ENCODE measurements around the gene LMOD2. TPM values are rescaled to one million over a fixed set of nuclear protein-coding genes. Genes with fewer than 3 reads are reported as not detected.

LMOD2 gene
- total RNA-seq, 2 donors from 2014 or later = not detected

DNA sequence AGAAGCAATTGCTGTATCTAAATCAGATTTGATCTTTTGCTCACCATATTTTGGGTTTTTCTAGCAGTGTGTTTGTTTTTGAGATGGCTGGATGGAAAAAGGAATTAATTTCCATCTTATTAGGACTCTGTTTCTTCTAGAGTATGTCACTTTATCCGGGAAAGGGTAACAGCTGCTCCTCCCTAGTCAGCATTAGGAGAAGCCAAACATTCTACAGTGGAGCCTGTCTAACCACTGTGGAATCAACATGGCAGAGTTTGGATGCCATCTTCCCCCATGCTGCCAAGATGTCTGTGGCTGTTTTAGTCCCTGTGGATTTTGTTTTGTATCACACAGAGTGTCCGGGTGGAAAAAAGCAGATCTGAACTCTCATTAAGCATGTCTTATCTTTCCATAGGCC lies 16.0 kb upstream of the LMOD2 start:
- Histone ChIP-seq H3K27ac (no peak overlapping the region), H3K9me3 (no peaks in the 10 kb centered on the region), H3K4me1 (ENCODE audit: control insufficient read depth in 1 of 2, low read depth in 2 of 2) (peaks cover 0 to 14% of the 10 kb centered on the region in 2 donors), H3K4me3 (no peak overlapping the region), H3K36me3 (no peaks in the 10 kb centered on the region), H3K27me3 (replicated peaks; ENCODE audit: insufficient read depth) (no peaks in the 10 kb centered on the region)
- TF ChIP-seq, protein P1, sequence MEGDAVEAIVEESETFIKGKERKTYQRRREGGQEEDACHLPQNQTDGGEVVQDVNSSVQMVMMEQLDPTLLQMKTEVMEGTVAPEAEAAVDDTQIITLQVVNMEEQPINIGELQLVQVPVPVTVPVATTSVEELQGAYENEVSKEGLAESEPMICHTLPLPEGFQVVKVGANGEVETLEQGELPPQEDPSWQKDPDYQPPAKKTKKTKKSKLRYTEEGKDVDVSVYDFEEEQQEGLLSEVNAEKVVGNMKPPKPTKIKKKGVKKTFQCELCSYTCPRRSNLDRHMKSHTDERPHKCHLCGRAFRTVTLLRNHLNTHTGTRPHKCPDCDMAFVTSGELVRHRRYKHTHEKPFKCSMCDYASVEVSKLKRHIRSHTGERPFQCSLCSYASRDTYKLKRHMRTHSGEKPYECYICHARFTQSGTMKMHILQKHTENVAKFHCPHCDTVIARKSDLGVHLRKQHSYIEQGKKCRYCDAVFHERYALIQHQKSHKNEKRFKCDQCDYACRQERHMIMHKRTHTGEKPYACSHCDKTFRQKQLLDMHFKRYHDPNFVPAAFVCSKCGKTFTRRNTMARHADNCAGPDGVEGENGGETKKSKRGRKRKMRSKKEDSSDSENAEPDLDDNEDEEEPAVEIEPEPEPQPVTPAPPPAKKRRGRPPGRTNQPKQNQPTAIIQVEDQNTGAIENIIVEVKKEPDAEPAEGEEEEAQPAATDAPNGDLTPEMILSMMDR (IDR thresholded peaks at IDR 0.05) = no peak
- DNase-seq (ENCODE audit: low spot score) = no peak
- no peak for ATAC-seq (ENCODE audit: insufficient number of reproducible peaks, low FRiP score, low read depth)

DNA sequence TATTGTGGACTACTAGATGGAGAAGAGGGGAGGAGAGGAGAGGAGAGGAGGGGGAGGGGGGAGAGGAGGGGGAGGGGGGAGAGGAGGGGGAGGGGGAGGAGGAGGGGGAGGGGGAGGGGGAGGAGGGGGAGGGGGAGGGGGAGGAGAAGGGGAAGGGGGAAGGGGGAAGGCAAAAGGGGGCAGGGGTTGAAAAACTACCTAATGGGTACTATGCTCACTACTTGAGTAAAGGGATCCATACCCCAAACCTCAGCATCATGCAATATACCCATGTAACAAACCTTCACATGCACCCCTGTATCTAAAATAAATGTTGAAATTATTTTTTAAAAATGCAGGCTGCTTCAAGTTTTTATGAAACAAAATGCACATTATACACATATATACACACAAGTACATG lies 15.1 kb upstream of the LMOD2 start:
- Histone ChIP-seq H3K4me1 (ENCODE audit: control insufficient read depth in 1 of 2, low read depth in 2 of 2) (peaks cover under 1 to 22% of the 10 kb centered on the region in 2 donors), H3K27me3 (replicated peaks; ENCODE audit: insufficient read depth) (no peaks in the 10 kb centered on the region), H3K4me3 (no peak overlapping the region), H3K27ac (no peak overlapping the region), H3K9me3 (no peaks in the 10 kb centered on the region), H3K36me3 (no peaks in the 10 kb centered on the region)
- DNase-seq (ENCODE audit: low spot score) (no peak), ATAC-seq (ENCODE audit: insufficient number of reproducible peaks, low FRiP score, low read depth) (no peak)
- TF ChIP-seq, protein P1 (IDR thresholded peaks at IDR 0.05) = no peak

DNA sequence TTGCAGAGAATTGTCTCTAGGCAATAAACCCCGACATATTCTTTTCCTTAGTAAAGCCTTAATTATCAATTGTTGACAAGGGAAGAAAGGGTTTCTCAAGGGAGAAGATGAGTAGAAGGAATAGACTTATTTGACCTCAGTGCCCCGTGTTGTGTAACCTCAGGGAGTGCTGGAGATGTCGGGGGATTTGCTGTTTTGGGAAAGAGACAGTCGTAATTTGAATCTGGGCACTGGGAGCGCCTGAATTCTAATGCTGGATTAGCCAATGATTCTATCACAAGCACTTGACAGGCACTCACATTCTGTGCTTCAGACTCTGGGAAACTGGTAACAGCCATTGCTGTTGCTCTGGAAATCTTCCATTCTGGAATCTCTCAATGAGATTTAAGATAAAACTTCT lies 13.8 kb upstream of the LMOD2 start:
- no peaks in the 10 kb centered on the region for H3K9me3 ChIP-seq
- H3K4me3 ChIP-seq = no peak overlapping the region
- TF ChIP-seq, protein P1 (IDR thresholded peaks at IDR 0.05) = no peak
- DNase-seq (ENCODE audit: low spot score) (no peak), ATAC-seq (ENCODE audit: insufficient number of reproducible peaks, low FRiP score, low read depth) (no peak)
- no peak overlapping the region for H3K27ac ChIP-seq
- H3K27me3 ChIP-seq (replicated peaks; ENCODE audit: insufficient read depth) = no peaks in the 10 kb centered on the region
- no peaks in the 10 kb centered on the region for H3K36me3 ChIP-seq
- H3K4me1 ChIP-seq (ENCODE audit: control insufficient read depth in 1 of 2, low read depth in 2 of 2) = peaks cover 3 to 28% of the 10 kb centered on the region in 2 donors

DNA sequence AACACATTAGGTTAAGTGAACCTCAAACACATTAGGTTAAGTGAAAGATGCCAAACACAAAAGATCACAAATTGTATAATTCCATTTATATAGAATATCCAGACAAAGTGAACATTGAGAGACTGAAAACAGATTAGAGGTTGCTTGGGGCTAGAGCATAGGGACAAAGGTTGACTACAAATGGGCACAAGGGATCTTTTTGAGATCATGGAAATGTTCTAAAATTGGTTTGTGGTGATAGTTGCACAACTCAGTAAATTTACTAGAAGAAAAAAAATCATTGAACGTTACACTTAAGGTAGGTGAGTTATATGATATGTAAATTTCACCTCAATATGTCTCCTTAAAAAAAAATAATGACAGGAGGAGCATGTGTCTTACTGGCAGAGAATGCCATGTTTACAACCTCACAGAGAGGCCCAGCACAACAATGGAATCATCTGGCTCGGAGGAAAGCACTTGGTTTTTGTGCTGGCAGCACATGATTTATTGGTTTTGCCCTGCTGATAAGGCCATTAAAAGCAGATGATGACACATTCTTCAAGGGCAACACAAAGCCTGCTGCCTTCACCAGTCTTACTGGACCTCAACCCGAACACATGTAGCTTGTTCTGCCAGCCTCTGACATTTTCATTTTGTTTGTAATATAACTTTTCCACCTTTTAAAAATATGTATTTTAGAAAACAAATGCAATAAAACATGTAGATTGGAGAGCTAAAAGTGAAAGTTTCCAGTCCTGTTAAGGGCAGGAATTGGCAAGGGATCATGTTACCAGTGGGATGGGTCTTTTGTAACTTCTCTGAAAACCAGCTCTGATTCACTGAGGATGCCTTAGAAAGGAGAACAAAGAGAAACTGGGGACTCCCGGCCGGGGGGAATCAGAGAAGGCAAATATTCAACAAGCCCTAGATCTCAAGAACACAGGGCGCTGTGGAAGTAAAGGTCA lies 11.9 kb upstream of the LMOD2 start:
- peak overlapping the region; percentile 57 for H3K4me3 ChIP-seq
- ATAC-seq (ENCODE audit: insufficient number of reproducible peaks, low FRiP score, low read depth) (no peak), DNase-seq (ENCODE audit: low spot score) (no peak)
- no peaks in the 10 kb centered on the region for H3K27me3 ChIP-seq (replicated peaks; ENCODE audit: insufficient read depth)
- H3K27ac ChIP-seq = peak overlapping the region in 1 of 2 donors; percentile 13
- no peaks in the 10 kb centered on the region for H3K36me3 ChIP-seq
- peaks cover 3 to 28% of the 10 kb centered on the region in 2 donors for H3K4me1 ChIP-seq (ENCODE audit: control insufficient read depth in 1 of 2, low read depth in 2 of 2)
- TF ChIP-seq, protein P1 (IDR thresholded peaks at IDR 0.05) = no peak
- H3K9me3 ChIP-seq = no peaks in the 10 kb centered on the region

DNA sequence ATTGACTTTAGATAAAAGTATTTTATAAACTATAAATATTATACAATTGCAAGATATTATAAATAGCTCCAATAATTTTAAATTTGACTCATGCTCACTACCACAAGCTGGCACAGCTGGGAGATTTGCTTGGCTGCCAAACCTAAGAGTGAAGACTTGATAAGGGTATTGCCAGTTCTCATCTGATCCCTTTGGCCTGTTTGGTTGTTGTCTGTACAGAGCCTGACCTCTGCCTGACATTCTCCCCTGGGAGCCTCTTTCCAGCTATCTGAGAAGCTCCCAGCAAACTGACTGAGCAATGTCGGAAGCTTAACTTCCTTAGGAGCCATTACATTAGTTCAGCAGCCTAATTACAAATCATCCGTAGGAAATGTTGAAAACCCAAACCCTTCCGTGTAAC lies 10.2 kb upstream of the LMOD2 start:
- no peak for DNase-seq (ENCODE audit: low spot score)
- ATAC-seq (ENCODE audit: insufficient number of reproducible peaks, low FRiP score, low read depth) = no peak
- no peak overlapping the region for H3K4me3 ChIP-seq
- peaks cover 3 to 28% of the 10 kb centered on the region in 2 donors for H3K4me1 ChIP-seq (ENCODE audit: control insufficient read depth in 1 of 2, low read depth in 2 of 2)
- H3K9me3 ChIP-seq = no peaks in the 10 kb centered on the region
- H3K36me3 ChIP-seq = no peaks in the 10 kb centered on the region
- TF ChIP-seq, protein P1 (IDR thresholded peaks at IDR 0.05) = no peak
- H3K27me3 ChIP-seq (replicated peaks; ENCODE audit: insufficient read depth) = no peaks in the 10 kb centered on the region
- H3K27ac ChIP-seq = no peak overlapping the region
